ENCODE results near the gene HPSE2. TPM values are rescaled to one million over a fixed set of nuclear protein-coding genes. Genes with fewer than 3 reads are reported as not detected.
A peak's percentile ranks its signal among the peaks of the same experiment; 100 is the strongest.

The HPSE2 gene
- total and polyA plus RNA-seq, 2 of the 8 experiments (the other 6 are each of a cell fraction or from before 2014, with no cell fraction given): 0.41 to 0.58 TPM

DNA sequence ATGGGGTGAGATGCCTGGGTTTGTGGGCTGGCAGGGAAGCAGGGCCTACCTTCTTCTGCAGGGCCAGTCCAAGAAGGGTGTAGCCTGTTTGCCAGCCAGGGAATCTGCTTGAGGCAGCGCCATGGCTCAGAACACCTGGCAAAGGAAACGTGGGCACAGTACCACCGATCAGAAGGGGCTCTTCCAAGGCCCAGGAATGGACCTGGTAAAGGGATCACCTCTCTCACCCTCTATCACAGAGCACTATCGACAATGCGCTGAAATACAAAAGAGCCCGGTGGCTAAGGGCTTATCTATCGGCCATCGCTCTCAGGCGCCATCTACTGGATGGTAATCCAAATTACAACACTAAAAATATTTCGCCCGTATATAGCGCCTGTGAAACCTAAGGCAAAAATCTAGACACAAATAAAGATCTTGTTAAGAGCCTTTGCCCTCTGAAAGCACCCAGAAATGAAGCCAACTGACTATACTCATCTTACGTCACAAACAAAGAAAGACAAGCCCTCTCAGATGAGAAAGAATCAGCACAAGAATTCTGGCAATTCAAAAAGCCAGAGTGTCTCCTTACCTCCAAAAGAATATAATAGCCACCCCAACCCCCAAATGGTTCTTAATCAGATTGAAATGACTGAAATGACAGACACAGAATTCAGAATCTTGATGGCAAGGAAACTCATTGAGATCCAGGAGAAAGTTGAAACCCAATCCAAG lies 571.2 kb downstream of the HPSE2 start:
- H2AFZ ChIP-seq (ENCODE audit: low read length): peak overlapping the region; percentile 96
- CTCF ChIA-PET (ENCODE audit: partially characterized antibody): interaction anchor here (0.8 to 2.3 kb wide), 11 partner anchors 9 to 241 kb away, joined by 3 to 9 read pairs (median 4); no protein-coding TSS in a partner anchor
- TF ChIP-seq FOSL1 (IDR thresholded peaks at IDR 0.05; ENCODE audit: insufficient read depth, low read depth, low read length) (no peak), EGR1 (IDR thresholded peaks at IDR 0.05; ENCODE audit: borderline replicate concordance, low read depth, low read length) (no peak)

More for the DNA sequence above, 571.2 kb downstream of the HPSE2 start:
- no peak overlapping the region for H3K9ac ChIP-seq (replicated peaks in 1 of 4; ENCODE audit: extremely low read depth in 1 of 4, low read depth in 3 of 4, low read length in 3 of 4)
- H3K27ac ChIP-seq (ENCODE audit: low read depth, low read length): no peak overlapping the region
- peak overlapping the region; percentile 81 for H3K18ac ChIP-seq (ENCODE audit: extremely low read depth, low read length)
- POLR2A ChIA-PET (ENCODE audit: partially characterized antibody): no interaction called here
- peak; percentile 82 for FAIRE-seq
- 0 out of 2 replicates have a peak overlapping the region, but pooled peaks have one; percentile 9 for H2BK20ac ChIP-seq (ENCODE audit: low read length)
- no peaks in the 10 kb centered on the region for H3K79me2 ChIP-seq (ENCODE audit: control insufficient read depth in 1 of 2, insufficient read depth in 2 of 2, low read length in 2 of 2)
- peak overlapping the region; percentile 45; the same call in 1 of the 2 replicates for H2BK12ac ChIP-seq (ENCODE audit: low read depth, low read length)
- H4K8ac ChIP-seq (ENCODE audit: extremely low read depth, insufficient read depth, low read length): no peak overlapping the region
- H2BK15ac ChIP-seq (ENCODE audit: low read length): no peak overlapping the region
- H2BK120ac ChIP-seq (replicated peaks; ENCODE audit: low read depth, low read length): peak overlapping the region; percentile 29
- no peak overlapping the region for H3K23ac ChIP-seq (ENCODE audit: insufficient read length)
- no peak overlapping the region for H3K4ac ChIP-seq (replicated peaks; ENCODE audit: insufficient read length, low read depth, low read length)
- H3K27me3 ChIP-seq (replicated peaks in 1 of 4; ENCODE audit: control insufficient read depth in 3 of 4, extremely low read depth in 1 of 4, insufficient read depth in 3 of 4, low read length in 3 of 4): no peaks in the 10 kb centered on the region
- no peak overlapping the region for H3K14ac ChIP-seq (ENCODE audit: insufficient read length)
- peak overlapping the region; percentile 55 for H4K5ac ChIP-seq (ENCODE audit: insufficient read length, low read depth, low read length)
- H4K20me1 ChIP-seq (replicated peaks in 1 of 2; ENCODE audit: control insufficient read depth in 1 of 2, insufficient read depth in 2 of 2, low read length in 2 of 2): no peaks in the 10 kb centered on the region
- H3K9me3 ChIP-seq (ENCODE audit: insufficient read depth in 2 of 2, low read depth in 1 of 2, low read length in 1 of 2): peaks cover 14% of the 10 kb centered on the region in 2 experiments
- H3K79me1 ChIP-seq (ENCODE audit: low read depth, low read length): no peaks in the 10 kb centered on the region
- peak overlapping the region; percentile 88 for H4K91ac ChIP-seq (replicated peaks; ENCODE audit: insufficient read length, low read length)
- no peak overlapping the region for H2AK5ac ChIP-seq (ENCODE audit: low read depth, low read length)
- no peaks in the 10 kb centered on the region for H3K36me3 ChIP-seq (ENCODE audit: control insufficient read depth in 2 of 4, insufficient read depth in 4 of 4, low read length in 3 of 4)
- no peak overlapping the region for H3K4me2 ChIP-seq (ENCODE audit: insufficient read depth in 1 of 2, low read depth in 2 of 2, low read length in 2 of 2)
- DNase-seq (ENCODE audit: low read depth in 1 of 2, low spot score in 2 of 2): peak in 1 of 2 experiments; percentile 59
- H2BK5ac ChIP-seq (ENCODE audit: low read depth, low read length): no peak overlapping the region; the same call in 1 of the 2 replicates
- H3K23me2 ChIP-seq (ENCODE audit: low read depth, low read length): no peaks in the 10 kb centered on the region
- H3K56ac ChIP-seq (replicated peaks; ENCODE audit: insufficient read length, low read depth, low read length): no peak overlapping the region
- WGBS, 2 experiments (ENCODE audit: extremely low coverage in 1 of 2, insufficient coverage in 1 of 2, insufficient read length in 1 of 2, insufficient replicate concordance in 2 of 2, low coverage in 1 of 2, low lambda C conversion rate in 2 of 2, missing lambda C conversion rate in 1 of 2): 23% methylated on average over 13 of the region's 13 CpGs; no CpG with 5 or more reads in 1 of the 2 experiments
- peak overlapping the region in 1 of 4 experiments; percentile 7; a peak in 1 of 8 replicates for H3K4me3 ChIP-seq (ENCODE audit: extremely low read depth in 1 of 4, insufficient read depth in 2 of 4, low read depth in 3 of 4, low read length in 4 of 4)
- peaks cover 0 to 3% (median under 1%) of the 10 kb centered on the region in 4 experiments; a peak in 3 of 7 replicates for H3K4me1 ChIP-seq (replicated peaks in 1 of 4; ENCODE audit: control insufficient read depth in 3 of 4, insufficient read depth in 4 of 4, low read length in 3 of 4)

Measured in H1 (cell line).